Measurements from ENCODE around the gene SPRY4.
"Not testable (repeated sequence)": the region's sequence is repeated elsewhere in the genome, so short reads cannot be mapped to it uniquely, and the experiment has no call there.

Gene SPRY4

GRCh38 chr5:142307146-142307890 is 17.5 kb downstream of the SPRY4 start:
- Histone ChIP-seq H3K4me3 (ENCODE audit: insufficient read depth, low read depth, low read length) (no peak overlapping the region), H3K27ac (ENCODE audit: insufficient read depth, low read depth, low read length, poor library complexity, severe bottlenecking) (no peak overlapping the region), H3K36me3 (ENCODE audit: control insufficient read depth, insufficient read depth, low read length) (no peaks in the 10 kb centered on the region), H3K27me3 (ENCODE audit: control insufficient read depth, insufficient read depth, low read length, poor library complexity, severe bottlenecking) (no peaks in the 10 kb centered on the region), H3K4me1 (ENCODE audit: control insufficient read depth, insufficient read depth, low read length) (no peaks in the 10 kb centered on the region), H3K9me3 (ENCODE audit: control insufficient read depth, low read length) (no peaks in the 10 kb centered on the region)
- 87 to 91% methylated on average over 7 of the region's 7 CpGs for WGBS, 2 experiments

GRCh38 chr5:142306077-142306502 is 18.7 kb downstream of the SPRY4 start:
- no peaks in the 10 kb centered on the region for H3K36me3 ChIP-seq (ENCODE audit: control insufficient read depth, insufficient read depth, low read length)
- no peak overlapping the region for H3K4me3 ChIP-seq (ENCODE audit: insufficient read depth, low read depth, low read length)
- no peaks in the 10 kb centered on the region for H3K27me3 ChIP-seq (ENCODE audit: control insufficient read depth, insufficient read depth, low read length, poor library complexity, severe bottlenecking)
- 95 to 96% methylated on average over 6 of the region's 6 CpGs for WGBS, 2 experiments
- no peak overlapping the region for H3K27ac ChIP-seq (ENCODE audit: insufficient read depth, low read depth, low read length, poor library complexity, severe bottlenecking)
- no peaks in the 10 kb centered on the region for H3K9me3 ChIP-seq (ENCODE audit: control insufficient read depth, low read length)
- no peaks in the 10 kb centered on the region for H3K4me1 ChIP-seq (ENCODE audit: control insufficient read depth, insufficient read depth, low read length)

- H3K36me3 ChIP-seq (ENCODE audit: control insufficient read depth, insufficient read depth, low read length) = no peaks in the 10 kb centered on the region
- WGBS, 2 experiments = 92 to 93% methylated on average over 3 of the region's 3 CpGs
- no peaks in the 10 kb centered on the region for H3K9me3 ChIP-seq (ENCODE audit: control insufficient read depth, low read length)
- no peak overlapping the region for H3K4me3 ChIP-seq (ENCODE audit: insufficient read depth, low read depth, low read length)
- H3K4me1 ChIP-seq (ENCODE audit: control insufficient read depth, insufficient read depth, low read length) = no peaks in the 10 kb centered on the region
- H3K27ac ChIP-seq (ENCODE audit: insufficient read depth, low read depth, low read length, poor library complexity, severe bottlenecking) = no peak overlapping the region
- H3K27me3 ChIP-seq (ENCODE audit: control insufficient read depth, insufficient read depth, low read length, poor library complexity, severe bottlenecking) = no peaks in the 10 kb centered on the region
Measured at GRCh38 chr5:142305211-142305610, 19.6 kb downstream of the SPRY4 start.

GRCh38 chr5:142304013-142304701 is 20.7 kb downstream of the SPRY4 start:
- Histone ChIP-seq H3K4me3 (ENCODE audit: insufficient read depth, low read depth, low read length) (no peak overlapping the region), H3K36me3 (ENCODE audit: control insufficient read depth, insufficient read depth, low read length) (no peaks in the 10 kb centered on the region), H3K4me1 (ENCODE audit: control insufficient read depth, insufficient read depth, low read length) (no peaks in the 10 kb centered on the region), H3K27me3 (ENCODE audit: control insufficient read depth, insufficient read depth, low read length, poor library complexity, severe bottlenecking) (no peaks in the 10 kb centered on the region), H3K9me3 (ENCODE audit: control insufficient read depth, low read length) (no peaks in the 10 kb centered on the region), H3K27ac (ENCODE audit: insufficient read depth, low read depth, low read length, poor library complexity, severe bottlenecking) (no peak overlapping the region)
- WGBS, 2 experiments = 92% methylated on average over 14 of the region's 14 CpGs

GRCh38 chr5:142303565-142303964 is 21.3 kb downstream of the SPRY4 start:
- Histone ChIP-seq H3K4me3 (ENCODE audit: insufficient read depth, low read depth, low read length) (no peak overlapping the region), H3K27me3 (ENCODE audit: control insufficient read depth, insufficient read depth, low read length, poor library complexity, severe bottlenecking) (no peaks in the 10 kb centered on the region), H3K4me1 (ENCODE audit: control insufficient read depth, insufficient read depth, low read length) (no peaks in the 10 kb centered on the region), H3K27ac (ENCODE audit: insufficient read depth, low read depth, low read length, poor library complexity, severe bottlenecking) (no peak overlapping the region), H3K36me3 (ENCODE audit: control insufficient read depth, insufficient read depth, low read length) (no peaks in the 10 kb centered on the region), H3K9me3 (ENCODE audit: control insufficient read depth, low read length) (no peaks in the 10 kb centered on the region)
- WGBS, 2 experiments = 92% methylated on average over 7 of the region's 7 CpGs

GRCh38 chr5:142301540-142301939 is 23.3 kb downstream of the SPRY4 start:
- Histone ChIP-seq H3K4me1 (ENCODE audit: control insufficient read depth, insufficient read depth, low read length) (no peaks in the 10 kb centered on the region), H3K4me3 (ENCODE audit: insufficient read depth, low read depth, low read length) (no peak overlapping the region), H3K27ac (ENCODE audit: insufficient read depth, low read depth, low read length, poor library complexity, severe bottlenecking) (no peak overlapping the region), H3K27me3 (ENCODE audit: control insufficient read depth, insufficient read depth, low read length, poor library complexity, severe bottlenecking) (no peaks in the 10 kb centered on the region), H3K36me3 (ENCODE audit: control insufficient read depth, insufficient read depth, low read length) (no peaks in the 10 kb centered on the region), H3K9me3 (ENCODE audit: control insufficient read depth, low read length) (no peaks in the 10 kb centered on the region)
- WGBS, 2 experiments = 79 to 83% methylated on average over 3 to 4 of the region's 4 CpGs

GRCh38 chr5:142300677-142301076 is 24.1 kb downstream of the SPRY4 start:
- 95 to 97% methylated on average over 8 of the region's 8 CpGs for WGBS, 2 experiments
- H3K27ac ChIP-seq (ENCODE audit: insufficient read depth, low read depth, low read length, poor library complexity, severe bottlenecking) = no peak overlapping the region
- H3K27me3 ChIP-seq (ENCODE audit: control insufficient read depth, insufficient read depth, low read length, poor library complexity, severe bottlenecking) = no peaks in the 10 kb centered on the region

GRCh38 chr5:142298789-142299188 is 26.0 kb downstream of the SPRY4 start:
- Histone ChIP-seq H3K9me3 (ENCODE audit: control insufficient read depth, low read length) (no peaks in the 10 kb centered on the region), H3K4me3 (ENCODE audit: insufficient read depth, low read depth, low read length) (no peak overlapping the region), H3K27me3 (ENCODE audit: control insufficient read depth, insufficient read depth, low read length, poor library complexity, severe bottlenecking) (no peaks in the 10 kb centered on the region), H3K36me3 (ENCODE audit: control insufficient read depth, insufficient read depth, low read length) (no peaks in the 10 kb centered on the region), H3K27ac (ENCODE audit: insufficient read depth, low read depth, low read length, poor library complexity, severe bottlenecking) (no peak overlapping the region), H3K4me1 (ENCODE audit: control insufficient read depth, insufficient read depth, low read length) (peaks cover 6% of the 10 kb centered on the region)
- 87 to 93% methylated on average over 6 of the region's 6 CpGs for WGBS, 2 experiments

More at GRCh38 chr5:142300677-142301076, 24.1 kb downstream of the SPRY4 start:
- no peaks in the 10 kb centered on the region for H3K9me3 ChIP-seq (ENCODE audit: control insufficient read depth, low read length)
- H3K4me3 ChIP-seq (ENCODE audit: insufficient read depth, low read depth, low read length) = no peak overlapping the region
- no peaks in the 10 kb centered on the region for H3K4me1 ChIP-seq (ENCODE audit: control insufficient read depth, insufficient read depth, low read length)
- no peaks in the 10 kb centered on the region for H3K36me3 ChIP-seq (ENCODE audit: control insufficient read depth, insufficient read depth, low read length)

- H3K27me3 ChIP-seq (ENCODE audit: control insufficient read depth, insufficient read depth, low read length, poor library complexity, severe bottlenecking); H3K4me3 ChIP-seq (ENCODE audit: insufficient read depth, low read depth, low read length); H3K4me1 ChIP-seq (ENCODE audit: control insufficient read depth, insufficient read depth, low read length); H3K9me3 ChIP-seq (ENCODE audit: control insufficient read depth, low read length); H3K27ac ChIP-seq (ENCODE audit: insufficient read depth, low read depth, low read length, poor library complexity, severe bottlenecking); H3K36me3 ChIP-seq (ENCODE audit: control insufficient read depth, insufficient read depth, low read length): not testable (repeated sequence)
- WGBS, 2 experiments = 92 to 96% methylated on average over 5 of the region's 5 CpGs
Measured at GRCh38 chr5:142297786-142298185, 27.0 kb downstream of the SPRY4 start.

- 81 to 82% methylated on average over 7 of the region's 7 CpGs for WGBS, 2 experiments
- H3K4me1 ChIP-seq (ENCODE audit: control insufficient read depth, insufficient read depth, low read length) = peaks cover 6% of the 10 kb centered on the region
- H3K27ac ChIP-seq (ENCODE audit: insufficient read depth, low read depth, low read length, poor library complexity, severe bottlenecking) = no peak overlapping the region
- H3K27me3 ChIP-seq (ENCODE audit: control insufficient read depth, insufficient read depth, low read length, poor library complexity, severe bottlenecking) = no peaks in the 10 kb centered on the region
- H3K36me3 ChIP-seq (ENCODE audit: control insufficient read depth, insufficient read depth, low read length) = no peaks in the 10 kb centered on the region
- no peak overlapping the region for H3K4me3 ChIP-seq (ENCODE audit: insufficient read depth, low read depth, low read length)
- no peaks in the 10 kb centered on the region for H3K9me3 ChIP-seq (ENCODE audit: control insufficient read depth, low read length)
Measured at GRCh38 chr5:142296914-142297417, 27.9 kb downstream of the SPRY4 start.

Data from ectodermal cell (in vitro differentiated cells).